CD4-positive, alpha-beta T cell treated with Interleukin-6 for 4 hours (primary cell): Measurements from ENCODE around the gene PCDHB10.
"Not testable (repeated sequence)": the region's sequence is repeated elsewhere in the genome, so short reads cannot be mapped to it uniquely, and the experiment has no call there.

ENCODE experiments used
- DNase-seq: peaks from one replicate; pipeline ENCODE4 v3.0.0-alpha.2; 2020; ENCODE audit warnings: mixed read lengths

The PCDHB10 gene

GRCh38 chr5:141188682-141189081 lies 3.5 kb upstream of the PCDHB10 start:
- not testable (repeated sequence) for DNase-seq

- not testable (repeated sequence) for DNase-seq
Observed at GRCh38 chr5:141189131-141189530, 3.0 kb upstream of the PCDHB10 start.

- DNase-seq: not testable (repeated sequence)
Observed at GRCh38 chr5:141194332-141194731, 2.2 kb downstream of the PCDHB10 start.

GRCh38 chr5:141196363-141196762 lies 4.2 kb downstream of the PCDHB10 start:
- no peak for DNase-seq

GRCh38 chr5:141199359-141200235 lies 7.4 kb downstream of the PCDHB10 start, which contains the start of gene PCDHB11:
Gene PCDHB11 (plus strand): TSS chr5:141199627. CDS start chr5:141199775, 148 bp downstream.
- DNase-seq: no peak

GRCh38 chr5:141201126-141201525 lies 9.0 kb downstream of the PCDHB10 start:
- not testable (repeated sequence) for DNase-seq

- DNase-seq: not testable (repeated sequence)
Observed at GRCh38 chr5:141201646-141202045, 9.5 kb downstream of the PCDHB10 start.

- DNase-seq: no peak
Observed at GRCh38 chr5:141208478-141208877, 16.3 kb downstream of the PCDHB10 start, which contains the start of gene PCDHB12. Gene PCDHB12 (plus strand): TSS chr5:141208719. CDS start chr5:141208908, 189 bp downstream.

GRCh38 chr5:141210281-141210680 lies 18.1 kb downstream of the PCDHB10 start:
- not testable (repeated sequence) for DNase-seq

GRCh38 chr5:141210849-141211248 lies 18.7 kb downstream of the PCDHB10 start:
- not testable (repeated sequence) for DNase-seq

GRCh38 chr5:141213656-141214339 lies 21.6 kb downstream of the PCDHB10 start, which contains the start of gene PCDHB13:
Gene PCDHB13 (plus strand): TSS chr5:141213919. CDS start chr5:141214124, 205 bp downstream.
- peak; percentile 34 for DNase-seq

- not testable (repeated sequence) for DNase-seq
Observed at GRCh38 chr5:141214583-141214982, 22.4 kb downstream of the PCDHB10 start.

GRCh38 chr5:141215504-141215903 lies 23.4 kb downstream of the PCDHB10 start:
- not testable (repeated sequence) for DNase-seq

- DNase-seq: not testable (repeated sequence)
Observed at GRCh38 chr5:141216035-141216434, 23.9 kb downstream of the PCDHB10 start.

- DNase-seq: no peak
Observed at GRCh38 chr5:141223112-141223783, 31.1 kb downstream of the PCDHB10 start, which contains the start of gene PCDHB14. Gene PCDHB14 (plus strand): TSS chr5:141223343. CDS start chr5:141223506, 163 bp downstream.

- not testable (repeated sequence) for DNase-seq
Observed at GRCh38 chr5:141224844-141225243, 32.7 kb downstream of the PCDHB10 start.

- not testable (repeated sequence) for DNase-seq
Observed at GRCh38 chr5:141225421-141225820, 33.3 kb downstream of the PCDHB10 start.

- no peak for DNase-seq
Observed at GRCh38 chr5:141234109-141234667, 42.0 kb downstream of the PCDHB10 start.

- not testable (repeated sequence) for DNase-seq
Observed at GRCh38 chr5:141235922-141236321, 43.8 kb downstream of the PCDHB10 start.

GRCh38 chr5:141236516-141237313 lies 44.6 kb downstream of the PCDHB10 start:
- DNase-seq: no peak

GRCh38 chr5:141241496-141241895 lies 49.3 kb downstream of the PCDHB10 start:
- DNase-seq: no peak
